ENCODE data around the gene SUN5. TPM values are rescaled to one million over a fixed set of nuclear protein-coding genes. Genes with fewer than 3 reads are reported as not detected.
A peak's percentile ranks its signal among the peaks of the same experiment; 100 is the strongest.

SUN5 gene
- total RNA-seq, 1 experiment from 2014 or later = not detected

GRCh38 chr20:33014336-33015113 lies 10.3 kb upstream of the SUN5 start:
- no peak for DNase-seq (ENCODE audit: low read depth)

GRCh38 chr20:33013701-33014326 lies 9.6 kb upstream of the SUN5 start:
- DNase-seq (ENCODE audit: low read depth) = no peak

GRCh38 chr20:33012327-33013189 lies 8.3 kb upstream of the SUN5 start:
- no peak for DNase-seq (ENCODE audit: low read depth)

GRCh38 chr20:33010674-33011449 lies 6.6 kb upstream of the SUN5 start:
- DNase-seq (ENCODE audit: low read depth) = no peak

DNA sequence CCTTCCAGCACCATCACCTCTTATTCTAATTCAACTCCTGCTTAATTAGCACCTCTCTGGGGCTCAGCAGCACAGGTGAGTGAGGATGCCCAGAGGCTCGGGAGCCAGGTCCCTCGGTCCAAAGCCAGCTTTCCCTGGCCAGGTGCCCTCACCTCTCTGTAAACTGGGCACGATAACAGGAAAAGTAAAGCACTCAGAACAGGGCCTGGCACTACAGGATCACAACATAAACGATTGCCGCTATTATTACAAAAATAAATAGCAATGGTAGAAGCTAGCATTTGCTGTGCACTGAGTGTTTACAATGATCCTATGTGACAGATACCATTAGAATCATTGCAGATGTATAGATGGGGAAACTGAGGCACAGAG lies 5.9 kb upstream of the SUN5 start:
- no peak for DNase-seq (ENCODE audit: low read depth)

- DNase-seq (ENCODE audit: low read depth) = no peak
These were observed 5.2 kb upstream of the SUN5 start for GRCh38 chr20:33009214-33010132.

GRCh38 chr20:33008336-33009213 lies 4.3 kb upstream of the SUN5 start:
- no peak for DNase-seq (ENCODE audit: low read depth)

GRCh38 chr20:33007376-33008335 lies 3.4 kb upstream of the SUN5 start, which contains the start of gene BPIFB2:
BPIFB2 (plus strand) TSS chr20:33007704; CDS start chr20:33008575, 871 bp downstream.
- DNase-seq (ENCODE audit: low read depth) = peak; percentile 12

GRCh38 chr20:33006776-33007375 lies 2.6 kb upstream of the SUN5 start:
- no peak for DNase-seq (ENCODE audit: low read depth)

- DNase-seq (ENCODE audit: low read depth) = no peak
These were observed 1.9 kb upstream of the SUN5 start for GRCh38 chr20:33005908-33006775.

- no peak for DNase-seq (ENCODE audit: low read depth)
These were observed 916 bp upstream of the SUN5 start for GRCh38 chr20:33005132-33005566.

DNA sequence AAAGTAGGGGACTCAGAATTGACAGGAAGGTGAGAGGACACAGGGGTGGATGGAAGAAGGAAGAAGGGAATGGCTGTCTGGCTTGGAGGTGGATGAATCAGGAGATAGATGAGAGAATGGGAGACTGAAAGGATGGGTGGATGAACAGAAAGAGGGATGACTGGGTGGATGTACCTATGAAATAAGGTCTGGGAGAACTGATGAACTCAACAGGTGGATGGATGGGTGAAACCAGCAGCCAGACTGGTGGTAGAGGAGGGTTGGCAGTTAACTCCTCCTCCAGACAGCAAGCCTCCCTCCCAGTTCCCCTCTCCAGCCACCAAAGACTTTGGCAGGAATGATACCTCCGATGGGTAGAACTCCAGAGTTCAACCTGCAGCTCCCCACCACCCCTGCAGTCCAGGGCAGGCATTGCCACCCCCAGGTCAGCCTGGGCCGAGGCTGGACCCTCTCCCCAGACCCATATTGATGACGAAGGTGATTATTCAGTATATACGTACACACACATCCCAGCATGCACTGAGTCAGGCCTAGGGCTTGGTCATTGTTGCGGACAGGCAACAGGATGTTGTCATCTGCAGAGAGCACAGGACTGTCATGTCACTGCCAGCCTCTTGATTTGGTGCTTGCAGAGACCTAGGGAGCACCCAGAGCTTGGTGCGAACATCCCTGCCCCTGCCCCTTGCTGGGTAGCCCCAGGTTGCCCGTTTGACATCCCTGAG lies 2.0 kb downstream of the SUN5 start:
- DNase-seq (ENCODE audit: low read depth) = no peak

DNA sequence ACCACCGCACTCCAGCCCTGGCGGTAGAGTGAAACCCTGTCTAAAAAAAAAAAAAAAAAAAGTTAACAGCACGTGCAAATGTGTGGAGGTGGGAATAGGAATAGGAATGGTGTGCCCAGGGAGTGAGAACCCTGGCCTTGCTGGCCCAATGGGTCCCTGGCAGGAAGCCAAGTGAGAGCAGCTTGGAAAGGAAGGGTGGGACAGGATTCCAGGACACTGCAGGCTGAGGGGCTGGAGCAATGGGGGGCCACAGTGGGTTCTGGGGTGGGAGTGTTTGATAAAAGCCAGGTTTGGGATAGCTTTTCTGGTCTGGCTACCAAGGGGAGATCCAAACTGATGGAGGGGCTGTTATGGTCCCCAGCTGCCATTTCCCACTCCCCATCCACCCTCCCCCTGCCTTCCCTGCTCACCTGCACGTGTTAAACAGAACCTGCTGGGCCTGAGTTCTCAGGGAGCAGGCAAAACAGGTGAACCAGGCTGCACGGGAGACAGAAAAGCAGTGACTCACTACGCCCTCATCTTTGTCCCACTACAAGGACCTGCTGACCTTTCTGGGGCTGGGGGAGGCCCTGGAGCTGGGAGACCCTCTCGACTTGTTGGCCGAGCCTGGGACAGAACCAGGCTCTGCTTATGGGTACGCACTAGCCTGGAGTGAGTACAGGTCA lies 3.3 kb downstream of the SUN5 start:
- DNase-seq (ENCODE audit: low read depth) = no peak

- no peak for DNase-seq (ENCODE audit: low read depth)
These were observed 4.5 kb downstream of the SUN5 start for GRCh38 chr20:32999603-33000250.

GRCh38 chr20:32997431-32997830 lies 6.8 kb downstream of the SUN5 start:
- DNase-seq (ENCODE audit: low read depth) = no peak

Data from M059J (cell line).